HG02840 (cell line): ENCODE results near the gene WNT8A.

ENCODE experiments used
- ATAC-seq: cut with Tn5 transposase; IDR thresholded peaks from one replicate; pipeline ENCODE4 v1.9.1; 2021; ENCODE audit warnings: mild to moderate bottlenecking, moderate library complexity, moderate number of reproducible peaks; ENCODE audit not compliant: unreplicated experiment, low FRiP score

The WNT8A gene

GRCh38 chr5:138082033-138082432, 1.8 kb upstream of the WNT8A start:
- ATAC-seq = no peak

GRCh38 chr5:138091685-138092084, 7.9 kb downstream of the WNT8A start:
- no peak for ATAC-seq

DNA sequence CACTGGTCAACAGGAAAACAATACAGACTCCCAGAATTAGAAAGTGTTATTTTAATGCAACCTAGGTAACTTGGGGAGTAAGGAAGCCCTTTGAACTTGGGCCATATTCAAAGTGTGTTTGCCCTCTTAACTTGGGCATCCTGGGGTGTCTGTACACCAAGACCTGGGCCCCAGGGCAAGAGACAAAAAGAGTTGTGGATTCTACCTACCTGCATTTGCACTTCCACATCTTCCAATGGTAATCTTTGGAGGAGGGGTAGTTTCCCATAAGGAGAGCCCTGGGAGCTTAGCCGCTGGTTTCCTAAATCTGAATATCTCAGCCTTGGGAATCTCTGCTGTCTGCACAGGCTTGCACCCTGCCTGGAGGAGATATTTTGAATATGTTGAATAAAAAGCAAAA, 8.5 kb downstream of the WNT8A start:
- ATAC-seq = no peak

- ATAC-seq = no peak
Measured at GRCh38 chr5:138093036-138093435, 9.2 kb downstream of the WNT8A start.

- ATAC-seq = no peak
Measured at GRCh38 chr5:138095100-138095907, 11.5 kb downstream of the WNT8A start.

- ATAC-seq = no peak
Measured at GRCh38 chr5:138096363-138096762, 12.5 kb downstream of the WNT8A start.

DNA sequence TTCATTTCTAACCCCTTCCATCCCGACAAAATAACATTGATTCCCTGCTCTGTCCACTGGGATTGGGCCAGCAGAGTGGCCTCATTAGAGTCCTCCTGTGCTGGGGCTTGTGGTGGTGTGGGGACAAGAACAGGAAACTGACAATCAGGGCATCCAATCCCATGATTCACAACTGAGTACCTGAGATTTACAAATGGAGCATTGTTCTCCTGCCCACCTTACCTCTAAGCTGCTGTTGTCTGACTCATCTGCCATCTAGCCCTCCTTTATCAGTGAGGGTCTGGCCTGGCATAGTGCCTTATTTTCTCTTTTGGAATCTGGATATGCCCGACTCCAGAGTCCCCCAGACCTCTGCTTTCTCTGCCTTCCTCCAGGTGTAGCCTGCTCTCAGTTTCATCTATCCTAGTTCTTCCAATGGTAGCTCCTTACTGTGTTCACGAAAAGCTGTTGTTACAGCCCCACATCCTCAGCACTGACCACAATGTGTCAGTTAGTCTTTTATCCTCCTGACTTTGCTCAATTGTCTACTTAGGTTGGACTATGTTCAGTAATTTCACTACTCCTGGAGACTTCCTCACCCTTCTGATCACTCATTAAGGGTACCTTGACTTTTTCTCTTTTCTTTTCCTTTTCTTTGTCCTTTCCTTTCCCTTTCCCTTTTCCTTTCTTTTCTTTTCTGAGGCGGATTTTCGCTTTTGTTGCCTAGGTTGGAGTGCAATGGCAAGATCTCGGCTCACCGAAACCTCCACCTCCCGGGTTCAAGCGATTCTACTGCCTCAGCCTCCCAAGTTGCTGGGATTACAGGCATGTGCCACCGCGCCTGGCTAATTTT, 13.4 kb downstream of the WNT8A start:
- no peak for ATAC-seq

- ATAC-seq = no peak
Measured at GRCh38 chr5:138102454-138103318, 18.9 kb downstream of the WNT8A start.

DNA sequence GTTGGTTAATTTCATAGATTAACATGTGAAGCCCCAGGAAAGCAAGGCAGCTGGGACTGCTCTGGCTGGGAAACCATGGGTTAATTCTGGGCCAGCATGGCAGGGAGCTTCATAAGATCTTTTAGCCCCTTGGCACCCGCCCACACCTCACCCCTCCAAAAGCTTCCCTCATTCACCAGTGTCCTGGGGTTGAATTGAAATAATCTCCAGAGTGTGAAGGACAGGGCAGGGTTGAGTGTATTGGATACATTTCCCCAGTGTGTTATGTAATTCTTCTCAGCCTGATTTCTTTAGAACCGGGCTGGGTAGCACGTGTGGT, 19.4 kb downstream of the WNT8A start:
- ATAC-seq = no peak

DNA sequence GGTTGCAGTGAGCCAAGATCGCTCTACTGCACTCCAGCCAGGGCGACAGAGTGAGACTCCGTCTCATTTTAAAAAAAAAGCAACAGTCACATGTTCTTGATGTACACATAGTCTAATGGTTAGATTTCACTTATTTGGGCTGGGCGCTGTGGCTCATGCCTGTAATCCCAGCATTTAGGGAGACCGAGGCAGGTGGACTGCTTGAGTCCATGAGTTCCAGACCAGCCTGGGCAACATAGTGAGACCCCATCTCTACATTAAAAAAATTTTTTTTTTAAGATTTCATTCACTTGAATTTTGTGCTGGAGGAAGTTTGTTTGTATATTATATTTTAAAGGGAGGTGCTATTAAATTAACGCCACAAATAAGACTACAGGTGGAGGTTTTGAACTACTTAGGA, 21.9 kb downstream of the WNT8A start:
- ATAC-seq = no peak

DNA sequence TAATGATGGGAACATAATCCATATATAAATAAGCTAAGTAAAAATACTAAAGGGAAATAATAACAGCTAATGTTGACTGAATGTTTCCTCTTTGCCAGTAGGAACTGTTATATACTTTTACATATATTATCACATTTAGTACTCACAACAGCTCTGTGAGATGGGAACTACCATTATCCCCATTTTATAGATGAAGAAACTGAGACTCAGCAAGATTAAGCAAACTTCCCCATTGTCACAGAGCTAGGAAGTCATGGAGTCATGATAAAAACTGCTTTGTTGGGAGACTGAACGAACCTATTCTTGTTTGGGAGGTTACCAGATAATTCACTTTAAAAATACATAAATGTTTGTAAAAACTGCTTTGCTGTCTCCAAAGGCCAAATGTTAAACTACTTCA, 23.4 kb downstream of the WNT8A start:
- no peak for ATAC-seq

GRCh38 chr5:138109463-138110265, 25.8 kb downstream of the WNT8A start:
- ATAC-seq = no peak

GRCh38 chr5:138110266-138110963, 26.6 kb downstream of the WNT8A start:
- no peak for ATAC-seq

DNA sequence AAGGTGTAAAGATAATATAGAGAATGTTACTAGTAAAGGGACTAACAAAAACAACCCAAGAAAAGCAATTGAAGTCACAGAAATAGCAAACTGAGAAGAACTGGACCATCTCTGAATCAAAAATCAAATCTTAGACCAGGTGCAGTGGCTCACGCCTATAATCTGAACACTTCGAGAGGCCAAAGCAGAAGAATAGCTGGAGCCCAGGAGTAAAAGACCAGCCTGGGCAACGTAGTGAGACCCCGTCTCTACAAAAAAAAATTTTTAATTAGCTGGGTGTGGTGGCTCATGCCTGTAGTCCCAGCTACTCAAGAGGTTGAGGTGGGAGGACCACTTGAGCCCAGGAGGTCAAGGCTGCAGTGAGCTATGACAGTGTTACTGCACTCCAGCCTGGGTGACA, 27.3 kb downstream of the WNT8A start:
- ATAC-seq = no peak

DNA sequence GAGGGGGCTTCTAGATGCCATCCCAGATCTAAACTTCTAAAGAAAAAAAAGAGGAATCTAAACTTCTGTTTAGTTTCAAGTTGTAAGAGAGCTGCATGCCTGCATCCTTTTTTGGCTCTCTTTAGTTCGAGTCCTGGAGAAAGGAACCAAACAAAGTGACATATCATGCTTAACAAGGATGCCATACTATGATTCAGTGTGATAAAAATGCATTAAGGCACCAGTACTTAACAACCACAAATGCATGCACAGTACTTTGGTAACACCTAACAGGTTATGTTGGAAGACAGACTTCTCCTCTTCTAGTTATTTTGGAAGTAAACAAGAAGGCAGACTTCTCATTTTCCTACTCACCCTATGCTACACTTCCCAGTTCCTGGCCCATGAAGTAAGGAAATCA, 28.1 kb downstream of the WNT8A start:
- ATAC-seq = no peak

GRCh38 chr5:138115254-138115653, 31.4 kb downstream of the WNT8A start:
- no peak for ATAC-seq

DNA sequence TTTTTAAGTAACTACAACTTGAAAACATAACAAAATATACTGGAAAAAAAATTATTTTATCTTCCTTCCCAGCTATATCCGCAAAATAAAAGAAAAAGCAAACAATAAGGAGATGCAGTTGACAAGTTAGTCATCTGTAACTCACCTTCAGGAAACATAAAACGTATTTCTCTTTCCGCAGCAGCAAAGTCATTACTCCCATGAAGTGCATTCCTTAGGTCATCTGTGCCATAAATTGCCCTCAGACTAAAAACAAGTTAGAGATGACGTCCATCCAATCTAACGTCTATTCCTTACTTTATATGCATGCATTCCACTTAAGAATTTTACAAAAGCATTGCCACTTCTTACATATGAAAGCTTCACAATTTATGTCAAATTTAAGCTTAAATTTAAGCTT, 44.5 kb downstream of the WNT8A start:
- no peak for ATAC-seq

- no peak for ATAC-seq
Measured at GRCh38 chr5:138129347-138129746, 45.5 kb downstream of the WNT8A start.

GRCh38 chr5:138132543-138132942, 48.7 kb downstream of the WNT8A start:
- no peak for ATAC-seq
